Measurements from ENCODE around the gene ULBP3. TPM values are rescaled to one million over a fixed set of nuclear protein-coding genes. Genes with fewer than 3 reads are reported as not detected.

Gene ULBP3
- total and polyA plus RNA-seq, 2 of the 4 experiments (the other 2 are of a cell fraction): 11.1 to 35.1 TPM

GRCh38 chr6:150055131-150055530, 13.8 kb downstream of the ULBP3 start:
- no peaks in the 10 kb centered on the region for H3K9me1 ChIP-seq (ENCODE audit: insufficient read depth, low read length)
- no peaks in the 10 kb centered on the region for H4K20me1 ChIP-seq (ENCODE audit: insufficient read depth, low read length)
- no peak overlapping the region for H2AK9ac ChIP-seq (replicated peaks; ENCODE audit: low read depth, low read length, poor library complexity)
- BruUV-seq (replicated peaks): no TSS peak
- TF ChIP-seq CEBPB (IDR thresholded peaks at IDR 0.05; ENCODE audit: low read depth, low read length) (no peak), MAZ (IDR thresholded peaks at IDR 0.05; ENCODE audit: borderline replicate concordance, low read depth, low read length) (no peak), RCOR1 (IDR thresholded peaks at IDR 0.05; ENCODE audit: insufficient replicate concordance, low read length) (no peak), ELK1 (IDR thresholded peaks at IDR 0.05; ENCODE audit: borderline replicate concordance, low read depth, low read length) (no peak), NFE2L2 (IDR thresholded peaks at IDR 0.05; ENCODE audit: low read depth, low read length) (no peak), FOS (IDR thresholded peaks at IDR 0.05; ENCODE audit: low read depth, low read length) (no peak), MXI1 (IDR thresholded peaks at IDR 0.05; ENCODE audit: borderline replicate concordance, low read depth, low read length) (no peak), CHD1 (IDR thresholded peaks at IDR 0.05; ENCODE audit: low read depth, low read length) (no peak), POLR2A (IDR thresholded peaks at IDR 0.05; ENCODE audit: low read depth, low read length) (no peak), SMC3 (IDR thresholded peaks at IDR 0.05; ENCODE audit: low read depth, low read length) (no peak), RFX5 (IDR thresholded peaks at IDR 0.05; ENCODE audit: low read depth, low read length) (no peak), RAD21 (IDR thresholded peaks at IDR 0.05; ENCODE audit: low read length) (no peak), BHLHE40 (IDR thresholded peaks at IDR 0.05; ENCODE audit: low read depth, low read length) (no peak), MAFK (IDR thresholded peaks at IDR 0.05; ENCODE audit: low read depth, low read length) (no peak), CTCF (conservative IDR thresholded peaks at IDR 0.05; ENCODE audit: low read depth, low read length) (no peak)
- TF ChIP-seq, protein P1, sequence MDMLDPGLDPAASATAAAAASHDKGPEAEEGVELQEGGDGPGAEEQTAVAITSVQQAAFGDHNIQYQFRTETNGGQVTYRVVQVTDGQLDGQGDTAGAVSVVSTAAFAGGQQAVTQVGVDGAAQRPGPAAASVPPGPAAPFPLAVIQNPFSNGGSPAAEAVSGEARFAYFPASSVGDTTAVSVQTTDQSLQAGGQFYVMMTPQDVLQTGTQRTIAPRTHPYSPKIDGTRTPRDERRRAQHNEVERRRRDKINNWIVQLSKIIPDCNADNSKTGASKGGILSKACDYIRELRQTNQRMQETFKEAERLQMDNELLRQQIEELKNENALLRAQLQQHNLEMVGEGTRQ (IDR thresholded peaks at IDR 0.05; ENCODE audit: low read depth, low read length): no peak
- no peak overlapping the region for H2AK5ac ChIP-seq (ENCODE audit: low read depth, low read length)
- H3K27ac ChIP-seq (ENCODE audit: insufficient read depth, low read length): no peak overlapping the region
- H3K27me3 ChIP-seq (ENCODE audit: control insufficient read depth, insufficient read depth, low read length): peaks cover 46% of the 10 kb centered on the region
- no peak overlapping the region for H2BK5ac ChIP-seq (ENCODE audit: low read depth, low read length, poor library complexity, severe bottlenecking)
- H2BK20ac ChIP-seq (ENCODE audit: low read depth, low read length): no peak overlapping the region
- H3K4ac ChIP-seq (ENCODE audit: low read depth, low read length): no peak overlapping the region
- POLR2A ChIA-PET (ENCODE audit: unreplicated experiment): no interaction called here
- H3K36me3 ChIP-seq (ENCODE audit: control insufficient read depth, insufficient read depth, low read length): no peaks in the 10 kb centered on the region
- intact Hi-C loops (cut with micrococcal nuclease) (no loop called here), in situ Hi-C loops (cut with MboI; ENCODE audit: low sequenced_read_pairs) (no loop called here), dilution Hi-C loops (cut with HindIII; ENCODE audit: low sequenced_read_pairs, unreplicated experiment) (no loop called here)
- DNase-seq: no peak
- no peak for ATAC-seq (ENCODE audit: low read depth)
- no peaks in the 10 kb centered on the region for H3K9me3 ChIP-seq (ENCODE audit: control insufficient read depth, insufficient read depth, low read length)
- H3K4me3 ChIP-seq (ENCODE audit: insufficient read depth, low read depth, low read length): no peak overlapping the region
- no peak overlapping the region for H3K9ac ChIP-seq (ENCODE audit: low read depth, low read length)
- no peak overlapping the region for H4K5ac ChIP-seq (ENCODE audit: low read depth, low read length)
- H3K4me2 ChIP-seq (ENCODE audit: low read depth, low read length): no peak overlapping the region
- no peak overlapping the region for H4K8ac ChIP-seq (ENCODE audit: low read depth in 2 of 2, low read length in 2 of 2)
- H3K56ac ChIP-seq (ENCODE audit: extremely low read depth, insufficient read depth, low read length): no peak overlapping the region
- no peak overlapping the region for H3K14ac ChIP-seq (replicated peaks; ENCODE audit: low read depth, low read length)
- no peaks in the 10 kb centered on the region for H3K79me1 ChIP-seq (ENCODE audit: low read depth in 1 of 2, low read length in 2 of 2)
- no peak overlapping the region for H2BK15ac ChIP-seq (ENCODE audit: low read depth, low read length)
- H3K18ac ChIP-seq (ENCODE audit: low read depth, low read length): no peak overlapping the region
- H3K4me1 ChIP-seq (ENCODE audit: control insufficient read depth, insufficient read depth, low read length): no peaks in the 10 kb centered on the region
- H4K91ac ChIP-seq (ENCODE audit: insufficient read depth, low read depth, low read length): no peak overlapping the region
- no peak overlapping the region for H2BK120ac ChIP-seq (ENCODE audit: low read depth, low read length)
- no peak overlapping the region for H3K23ac ChIP-seq (ENCODE audit: low read depth, low read length)
- WGBS, 2 experiments (ENCODE audit: extremely low coverage in 2 of 2, insufficient read length in 1 of 2): 76% methylated on average over 10 of the region's 10 CpGs; no CpG with 5 or more reads in 1 of the 2 experiments
- CTCF ChIA-PET: interaction anchor here (0.5 to 1.3 kb wide), 3 partner anchors 13 to 19 kb away, joined by 3 to 4 read pairs (median 3); partner anchors contain the start of gene ULBP3
- H2AFZ ChIP-seq (replicated peaks; ENCODE audit: low read length, poor library complexity): no peak overlapping the region
